ENCODE measurements around the gene FAM20C. TPM values are rescaled to one million over a fixed set of nuclear protein-coding genes. Genes with fewer than 3 reads are reported as not detected.

The FAM20C gene
- total RNA-seq, 1 donor from 2014 or later, result 42.9 TPM

DNA sequence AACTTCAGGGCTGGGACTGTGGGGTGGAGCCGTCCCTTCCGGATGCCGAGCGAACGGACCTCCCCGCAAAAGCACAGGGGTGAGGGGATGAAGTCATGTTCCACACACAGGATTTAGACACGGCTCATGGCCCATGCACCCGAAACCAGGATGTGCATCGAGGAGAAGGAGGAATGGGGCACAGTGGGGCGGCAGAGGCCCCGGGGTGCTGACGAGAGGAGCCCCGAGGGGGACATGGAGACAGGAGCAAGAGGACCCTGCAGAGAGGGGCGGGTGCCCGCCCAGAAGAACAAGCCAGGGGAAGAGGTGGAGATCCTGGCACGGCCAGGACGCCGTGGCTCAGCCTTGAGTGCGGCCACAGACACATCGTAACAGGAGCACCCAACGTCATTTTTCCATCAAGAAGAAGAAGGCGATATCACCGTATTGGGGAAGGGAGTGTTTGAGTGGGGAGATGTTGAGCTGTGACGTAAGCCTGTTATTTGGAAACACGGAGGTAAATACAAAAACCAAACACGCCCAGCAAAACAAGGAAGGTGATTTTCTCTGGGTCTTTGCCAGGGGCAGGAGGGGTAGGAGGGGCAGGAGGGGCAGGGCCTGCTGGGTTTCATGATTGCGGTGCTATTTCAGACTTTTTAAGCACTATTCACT lies 72.3 kb downstream of the FAM20C start:
- intact Hi-C loops (cut with DNase I), result no loop called here
- H3K27me3 ChIP-seq (ENCODE audit: low read depth), result no peaks in the 10 kb centered on the region
- peak overlapping the region; percentile 64 for H3K27ac ChIP-seq
- ATAC-seq (peak; percentile 64 to 90), DNase-seq (peak; percentile 49)
- peaks cover 6% of the 10 kb centered on the region for H3K4me1 ChIP-seq
- no peak for TF ChIP-seq CTCF (IDR thresholded peaks at IDR 0.05)
- no peak overlapping the region for H3K4me3 ChIP-seq
- no peaks in the 10 kb centered on the region for H3K9me3 ChIP-seq
- H3K36me3 ChIP-seq, result peaks cover 17% of the 10 kb centered on the region

DNA sequence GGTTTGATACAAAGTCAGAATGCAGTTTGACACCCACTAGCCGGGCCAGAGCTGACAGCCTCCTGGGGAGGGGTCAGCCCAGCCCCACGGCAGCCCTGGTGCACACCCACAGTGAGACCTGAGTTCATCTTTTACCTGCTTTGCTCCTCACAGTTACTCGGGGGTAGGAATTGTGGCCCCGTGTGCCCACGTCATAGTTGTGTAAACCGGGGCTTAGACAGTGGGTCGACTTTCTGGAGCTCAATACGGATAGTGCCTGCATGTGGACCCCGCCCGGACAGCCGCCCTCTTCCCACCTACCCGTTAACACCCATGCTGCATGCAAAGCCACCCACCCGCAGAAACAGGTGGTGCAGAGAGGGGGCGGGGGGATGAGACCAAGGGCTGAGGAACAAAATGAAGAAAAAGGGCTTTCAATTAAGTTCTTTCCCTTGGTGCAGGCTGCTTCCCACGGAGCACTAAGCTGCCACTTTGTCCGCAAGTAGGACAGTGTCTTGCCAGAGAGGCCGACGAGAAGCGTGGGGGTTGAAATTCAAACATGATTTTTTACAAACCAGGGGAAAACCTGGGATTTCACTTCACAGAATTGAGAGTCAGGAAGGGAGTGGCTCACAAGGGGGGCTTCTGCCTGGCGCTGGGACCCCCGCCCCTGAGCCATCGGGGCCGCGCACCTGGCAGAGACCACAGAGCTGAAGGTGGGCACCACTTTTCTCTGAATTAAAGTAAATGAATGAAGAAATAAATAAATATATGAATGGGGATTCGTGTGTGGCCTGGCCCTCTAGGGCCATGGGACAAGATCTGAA lies 73.0 kb downstream of the FAM20C start:
- no peaks in the 10 kb centered on the region for H3K27me3 ChIP-seq (ENCODE audit: low read depth)
- peaks cover 10% of the 10 kb centered on the region for H3K36me3 ChIP-seq
- H3K9me3 ChIP-seq, result no peaks in the 10 kb centered on the region
- DNase-seq (peak; percentile 39), ATAC-seq (peak in 1 of 2 donors; percentile 5)
- no peak overlapping the region for H3K4me3 ChIP-seq
- peaks cover 6% of the 10 kb centered on the region for H3K4me1 ChIP-seq
- no peak overlapping the region for H3K27ac ChIP-seq
- intact Hi-C loops (cut with DNase I), result no loop called here
- TF ChIP-seq CTCF (IDR thresholded peaks at IDR 0.05), result no peak

- H3K9me3 ChIP-seq, result no peaks in the 10 kb centered on the region
- intact Hi-C loops (cut with DNase I), result no loop called here
- TF ChIP-seq CTCF (IDR thresholded peaks at IDR 0.05), result no peak
- peaks cover 6% of the 10 kb centered on the region for H3K4me1 ChIP-seq
- ATAC-seq (no peak), DNase-seq (peak; percentile 41)
- no peaks in the 10 kb centered on the region for H3K27me3 ChIP-seq (ENCODE audit: low read depth)
- H3K4me3 ChIP-seq, result no peak overlapping the region
- no peak overlapping the region for H3K27ac ChIP-seq
- peaks cover 2% of the 10 kb centered on the region for H3K36me3 ChIP-seq
Measured at GRCh38 chr7:265998-266850, 73.9 kb downstream of the FAM20C start.

GRCh38 chr7:266851-267840 lies 74.8 kb downstream of the FAM20C start:
- H3K4me3 ChIP-seq, result no peak overlapping the region
- intact Hi-C loops (cut with DNase I), result no loop called here
- no peaks in the 10 kb centered on the region for H3K9me3 ChIP-seq
- H3K27ac ChIP-seq, result no peak overlapping the region
- TF ChIP-seq CTCF (IDR thresholded peaks at IDR 0.05), result peak; percentile 24
- peaks cover 6% of the 10 kb centered on the region for H3K4me1 ChIP-seq
- peak; percentile 52 for DNase-seq
- H3K36me3 ChIP-seq, result no peaks in the 10 kb centered on the region
- H3K27me3 ChIP-seq (ENCODE audit: low read depth), result no peaks in the 10 kb centered on the region
- peak; percentile 2 to 22 for ATAC-seq

Measured in lower lobe of right lung (tissue), 2 donors.